ENCODE measurements around the gene MERTK. TPM values are rescaled to one million over a fixed set of nuclear protein-coding genes. Genes with fewer than 3 reads are reported as not detected.
A peak's percentile ranks its signal among the peaks of the same experiment; 100 is the strongest.

The MERTK gene
- total RNA-seq, 1 donor from 2014 or later = 4.3 TPM

DNA sequence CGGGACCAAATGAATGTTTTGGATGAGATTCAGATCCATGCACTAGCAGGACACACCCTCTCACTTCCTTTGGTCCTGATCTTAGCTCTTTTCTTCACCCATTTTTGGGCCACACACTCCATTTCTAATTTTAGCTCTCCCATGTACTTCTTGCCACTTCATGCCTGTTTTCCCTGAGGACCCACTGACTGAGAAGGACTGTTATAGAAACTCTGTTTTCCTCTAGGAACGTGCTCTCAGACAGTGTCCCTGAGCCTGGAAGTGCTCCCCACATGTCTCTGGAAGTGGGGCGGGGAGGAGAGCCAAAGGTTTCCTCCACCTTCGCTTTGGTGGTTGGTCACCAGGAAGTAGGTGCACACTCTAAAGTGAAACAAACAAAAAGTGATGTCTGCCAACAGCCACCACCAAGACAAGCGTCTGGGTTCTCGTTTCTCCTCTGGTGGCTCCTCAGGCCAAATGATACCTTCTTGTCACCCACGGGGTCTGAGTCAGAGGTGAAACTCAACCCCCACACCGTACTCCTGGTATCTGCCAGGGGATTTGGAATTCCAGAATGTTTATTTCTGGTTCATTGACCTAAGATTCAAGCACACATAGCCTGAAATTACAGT, 74.7 kb downstream of the MERTK start:
- TF ChIP-seq, protein P1, sequence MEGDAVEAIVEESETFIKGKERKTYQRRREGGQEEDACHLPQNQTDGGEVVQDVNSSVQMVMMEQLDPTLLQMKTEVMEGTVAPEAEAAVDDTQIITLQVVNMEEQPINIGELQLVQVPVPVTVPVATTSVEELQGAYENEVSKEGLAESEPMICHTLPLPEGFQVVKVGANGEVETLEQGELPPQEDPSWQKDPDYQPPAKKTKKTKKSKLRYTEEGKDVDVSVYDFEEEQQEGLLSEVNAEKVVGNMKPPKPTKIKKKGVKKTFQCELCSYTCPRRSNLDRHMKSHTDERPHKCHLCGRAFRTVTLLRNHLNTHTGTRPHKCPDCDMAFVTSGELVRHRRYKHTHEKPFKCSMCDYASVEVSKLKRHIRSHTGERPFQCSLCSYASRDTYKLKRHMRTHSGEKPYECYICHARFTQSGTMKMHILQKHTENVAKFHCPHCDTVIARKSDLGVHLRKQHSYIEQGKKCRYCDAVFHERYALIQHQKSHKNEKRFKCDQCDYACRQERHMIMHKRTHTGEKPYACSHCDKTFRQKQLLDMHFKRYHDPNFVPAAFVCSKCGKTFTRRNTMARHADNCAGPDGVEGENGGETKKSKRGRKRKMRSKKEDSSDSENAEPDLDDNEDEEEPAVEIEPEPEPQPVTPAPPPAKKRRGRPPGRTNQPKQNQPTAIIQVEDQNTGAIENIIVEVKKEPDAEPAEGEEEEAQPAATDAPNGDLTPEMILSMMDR (conservative IDR thresholded peaks at IDR 0.05; ENCODE audit: low read depth, low read length) = no peak
- H3K4me3 ChIP-seq (ENCODE audit: low read depth, low read length) = no peak overlapping the region
- DNase-seq (ENCODE audit: low read depth) = peak; percentile 15

GRCh38 chr2:111973701-111974100, 75.3 kb downstream of the MERTK start:
- no peak for DNase-seq (ENCODE audit: low read depth)
- no peak overlapping the region for H3K4me3 ChIP-seq (ENCODE audit: low read depth, low read length)
- TF ChIP-seq, protein P1 (conservative IDR thresholded peaks at IDR 0.05; ENCODE audit: low read depth, low read length) = no peak

GRCh38 chr2:111975053-111975552, 76.7 kb downstream of the MERTK start:
- DNase-seq (ENCODE audit: low read depth) = peak; percentile 95
- H3K4me3 ChIP-seq (ENCODE audit: low read depth, low read length) = no peak overlapping the region
- TF ChIP-seq, protein P1 (conservative IDR thresholded peaks at IDR 0.05; ENCODE audit: low read depth, low read length) = no peak

GRCh38 chr2:111975819-111976218, 77.4 kb downstream of the MERTK start:
- no peak overlapping the region for H3K4me3 ChIP-seq (ENCODE audit: low read depth, low read length)
- DNase-seq (ENCODE audit: low read depth) = no peak
- TF ChIP-seq, protein P1 (conservative IDR thresholded peaks at IDR 0.05; ENCODE audit: low read depth, low read length) = no peak

DNA sequence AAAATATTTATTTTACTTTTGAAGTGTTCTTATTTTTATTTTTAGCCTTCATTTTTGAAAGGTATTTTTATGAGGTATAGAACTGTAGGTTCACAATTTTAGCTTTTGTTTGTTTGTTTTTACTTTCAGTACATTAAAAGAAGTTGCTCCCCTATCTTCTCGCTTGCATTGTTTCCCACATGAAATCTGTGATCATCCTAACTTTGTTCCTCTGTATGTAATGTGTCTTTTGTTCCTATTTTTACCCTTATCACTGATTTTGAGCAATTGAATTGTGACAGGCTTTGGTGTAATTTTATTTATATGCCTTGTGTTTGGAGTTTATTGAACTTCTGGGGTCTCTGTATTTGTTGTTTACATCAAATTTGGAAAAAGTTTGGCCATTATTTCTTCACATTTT, 78.8 kb downstream of the MERTK start:
- DNase-seq (ENCODE audit: low read depth) = no peak
- no peak overlapping the region for H3K4me3 ChIP-seq (ENCODE audit: low read depth, low read length)
- TF ChIP-seq, protein P1 (conservative IDR thresholded peaks at IDR 0.05; ENCODE audit: low read depth, low read length) = no peak

DNA sequence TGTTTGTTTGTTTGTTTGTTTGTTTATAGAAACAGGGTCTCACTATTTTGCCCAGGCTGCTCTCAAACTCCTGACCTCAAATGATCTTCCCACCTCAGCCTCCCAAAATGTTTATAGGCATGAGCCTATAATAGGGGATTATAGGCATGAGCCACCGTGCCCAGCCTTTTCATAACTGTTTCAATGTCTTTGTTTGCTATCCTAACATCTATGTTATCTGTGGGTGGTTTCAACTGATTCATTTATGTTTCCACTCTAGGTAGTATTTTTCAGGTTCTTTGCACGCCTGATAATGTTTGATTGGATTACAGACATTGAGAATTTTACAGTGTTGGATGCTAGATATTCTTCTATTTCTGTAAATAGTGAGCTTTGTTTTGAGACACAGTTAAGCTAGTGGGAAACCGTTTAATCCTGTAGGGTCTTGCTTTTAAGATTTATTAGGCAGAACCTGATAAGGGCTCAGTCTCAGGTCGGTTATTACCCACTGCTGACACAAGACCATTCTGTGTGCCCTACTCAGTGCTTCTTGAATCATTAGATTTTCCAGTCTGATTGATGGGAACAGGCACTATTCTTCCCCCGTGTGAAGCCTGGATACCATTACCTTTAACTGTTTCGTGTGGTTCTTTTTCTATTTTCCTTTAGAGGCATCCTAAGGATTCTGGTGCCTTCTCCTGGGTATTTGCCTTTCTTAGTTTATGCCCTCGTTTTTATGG, 80.2 kb downstream of the MERTK start:
- TF ChIP-seq, protein P1 (conservative IDR thresholded peaks at IDR 0.05; ENCODE audit: low read depth, low read length) = no peak
- no peak overlapping the region for H3K4me3 ChIP-seq (ENCODE audit: low read depth, low read length)
- no peak for DNase-seq (ENCODE audit: low read depth)
